Panc1 (cell line): ENCODE results near the gene ENTPD2.

Experiments used
- CTCF ChIP-seq: fragments of 450-650 bp; IDR thresholded peaks from 2 replicates; pipeline ENCODE4 v1.5.1; 2017; ENCODE audit warnings: mild to moderate bottlenecking
- REST ChIP-seq, 2 experiments: IDR thresholded peaks; 2 replicates each; pipeline ENCODE4 v1.6.1; 2011 to 2012; ENCODE audit warnings: low read depth in 2 of 2, control low read depth in 1 of 2, low read length in 1 of 2, mild to moderate bottlenecking in 1 of 2, moderate library complexity in 1 of 2; ENCODE audit not compliant: insufficient read depth in 1 of 2

GRCh38 chr9:137069508-137070091, 15.7 kb upstream of the ENTPD2 start:
- TF ChIP-seq CTCF (no peak), REST (IDR thresholded peaks at IDR 0.05; ENCODE audit: insufficient read depth in 1 of 2, low read depth in 2 of 2, low read length in 1 of 2) (no peak)
